SK-N-DZ (cell line): ENCODE measurements around the gene ANXA10.
"Not testable (repeated sequence)": the region's sequence is repeated elsewhere in the genome, so short reads cannot be mapped to it uniquely, and the experiment has no call there.

Source experiments
- DNase-seq: peaks from one replicate; pipeline ENCODE4 v3.0.0-alpha.2; 2015; ENCODE audit warnings: low spot score

The ANXA10 gene

DNA sequence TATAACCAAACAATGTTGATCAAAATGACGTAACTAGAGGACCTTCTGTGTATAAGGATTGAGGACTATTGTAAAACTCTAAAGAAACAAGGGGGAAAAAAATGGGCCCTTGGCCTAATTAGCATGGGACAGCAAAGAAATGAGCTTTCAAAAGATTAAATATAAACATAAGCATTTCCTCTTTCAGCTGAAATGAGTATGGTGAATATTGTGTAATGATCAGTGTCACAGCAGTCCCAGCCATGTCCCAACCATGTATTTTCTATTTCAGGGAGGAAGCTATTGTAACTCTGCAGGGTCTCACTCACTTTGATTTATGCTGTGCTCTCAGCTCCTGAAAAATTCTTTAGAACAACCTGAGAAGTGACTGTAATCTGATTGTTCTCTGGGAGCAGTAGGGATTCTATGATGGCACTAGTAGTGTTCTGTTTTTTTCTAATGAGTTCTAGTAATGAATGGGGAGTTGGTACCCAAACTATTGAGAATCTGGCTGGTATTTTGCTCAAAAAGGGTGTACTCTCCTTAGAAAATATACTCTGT lies 25.8 kb downstream of the ANXA10 start:
- DNase-seq, result no peak

DNA sequence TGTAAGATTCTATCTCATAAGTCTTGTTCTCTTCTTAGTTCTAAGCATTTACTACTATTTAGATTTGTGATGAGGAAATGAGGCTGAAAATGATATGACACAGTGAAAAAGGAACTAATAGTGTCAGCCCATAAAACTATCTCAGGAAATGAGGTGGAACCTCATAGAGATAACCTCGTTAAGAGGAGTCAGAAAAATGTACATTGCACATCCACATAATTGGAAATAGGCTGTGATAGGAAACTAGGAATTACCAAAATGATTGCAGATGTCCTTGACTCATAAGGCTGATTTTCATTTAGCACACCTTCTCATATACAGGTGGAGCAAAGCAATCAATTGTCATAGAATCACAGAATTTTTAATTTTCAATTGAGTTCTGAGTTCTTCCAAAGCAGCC lies 26.8 kb downstream of the ANXA10 start:
- no peak for DNase-seq

GRCh38 chr4:168119890-168120289 lies 27.6 kb downstream of the ANXA10 start:
- no peak for DNase-seq

DNA sequence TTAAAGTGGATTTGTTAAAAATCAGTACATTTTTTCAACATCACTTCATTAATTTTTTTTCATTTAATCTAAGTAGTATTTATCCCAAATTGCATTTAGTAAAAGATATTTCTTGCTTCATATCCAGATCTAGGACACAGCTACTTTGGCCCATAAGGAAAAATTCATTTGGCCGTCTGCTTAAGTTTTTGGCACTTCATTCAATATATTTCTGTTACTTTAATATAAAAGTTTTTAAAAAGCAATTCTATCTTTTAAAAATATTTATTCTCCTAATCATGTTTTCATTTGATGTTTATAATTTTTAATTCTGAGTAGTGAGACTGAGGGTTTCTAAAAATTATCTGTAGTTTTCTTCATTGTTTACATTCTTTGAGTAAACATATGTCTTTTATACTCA lies 28.5 kb downstream of the ANXA10 start:
- no peak for DNase-seq

GRCh38 chr4:168124008-168124641 lies 31.8 kb downstream of the ANXA10 start:
- DNase-seq, result no peak

GRCh38 chr4:168126952-168127351 lies 34.6 kb downstream of the ANXA10 start:
- DNase-seq, result no peak

DNA sequence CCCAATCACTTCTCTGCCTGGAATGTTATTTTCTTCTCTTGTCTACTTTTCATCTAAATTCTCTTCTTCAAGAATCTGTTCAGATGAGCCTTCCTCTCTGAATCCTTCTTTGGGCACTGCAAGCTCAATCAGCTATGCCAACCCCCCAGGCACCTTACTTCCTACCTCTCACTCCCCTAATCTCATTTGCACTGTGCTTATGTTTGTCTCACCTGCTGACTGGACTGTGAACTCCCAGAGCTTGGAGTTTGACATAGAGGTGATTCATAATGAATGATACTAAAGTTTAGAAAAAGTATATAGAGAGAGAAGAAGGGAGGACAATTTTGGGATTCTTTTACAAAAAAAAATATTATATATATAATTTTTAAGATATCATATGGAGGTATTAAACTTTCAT lies 36.3 kb downstream of the ANXA10 start:
- DNase-seq, result no peak

DNA sequence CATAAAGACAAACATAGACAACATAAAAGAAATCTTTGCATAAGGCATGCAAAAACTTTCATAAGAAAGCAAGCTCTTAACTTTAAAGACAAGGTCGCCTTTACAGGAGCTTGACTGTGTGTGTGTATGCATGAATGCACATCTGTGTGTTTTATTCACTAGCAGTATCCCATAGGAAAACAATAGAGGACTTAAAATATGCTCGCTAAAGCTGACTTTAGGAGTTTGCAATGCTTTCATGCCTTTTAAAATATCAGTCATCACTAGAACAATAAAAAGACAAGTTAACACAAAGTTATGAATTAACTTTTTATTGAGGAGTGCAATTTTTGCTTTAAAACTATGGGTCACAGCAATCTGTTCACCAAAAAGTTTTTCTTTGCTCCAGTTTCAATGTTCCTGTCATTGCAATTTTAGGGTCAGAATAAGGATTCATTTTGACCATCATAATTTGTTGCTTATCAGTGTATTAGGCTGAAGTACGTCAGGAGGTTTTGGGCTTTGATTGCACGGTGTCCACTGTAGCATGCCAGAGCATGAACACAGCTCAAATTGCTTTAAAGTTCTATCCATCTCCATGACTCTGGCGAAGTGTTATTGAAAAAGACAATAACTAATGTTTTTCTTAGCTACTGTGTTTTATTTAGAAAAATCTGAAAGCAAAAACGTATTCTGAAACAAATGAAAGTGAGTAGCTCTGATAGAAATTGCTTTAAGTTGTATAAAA lies 36.9 kb downstream of the ANXA10 start:
- DNase-seq, result no peak

DNA sequence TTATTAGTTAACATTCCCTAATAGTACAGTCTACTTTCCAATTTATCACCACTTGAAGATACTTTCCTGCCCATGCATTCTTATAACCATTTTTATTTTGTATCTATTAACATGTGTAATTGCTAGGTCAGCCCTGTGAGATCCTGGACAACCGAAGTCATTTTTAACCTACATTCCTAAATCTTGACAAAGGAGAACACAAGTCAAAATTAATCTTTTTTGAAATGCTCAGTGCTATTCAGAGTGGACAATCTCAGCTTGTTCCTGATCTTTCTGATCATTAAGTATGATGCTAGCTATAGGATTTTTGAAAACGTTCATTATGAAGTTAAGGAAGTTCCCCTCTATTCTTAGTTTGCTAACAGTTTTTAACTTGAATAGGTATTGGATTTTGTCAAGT lies 37.5 kb downstream of the ANXA10 start:
- no peak for DNase-seq

GRCh38 chr4:168131196-168131595 lies 38.9 kb downstream of the ANXA10 start:
- DNase-seq, result no peak

DNA sequence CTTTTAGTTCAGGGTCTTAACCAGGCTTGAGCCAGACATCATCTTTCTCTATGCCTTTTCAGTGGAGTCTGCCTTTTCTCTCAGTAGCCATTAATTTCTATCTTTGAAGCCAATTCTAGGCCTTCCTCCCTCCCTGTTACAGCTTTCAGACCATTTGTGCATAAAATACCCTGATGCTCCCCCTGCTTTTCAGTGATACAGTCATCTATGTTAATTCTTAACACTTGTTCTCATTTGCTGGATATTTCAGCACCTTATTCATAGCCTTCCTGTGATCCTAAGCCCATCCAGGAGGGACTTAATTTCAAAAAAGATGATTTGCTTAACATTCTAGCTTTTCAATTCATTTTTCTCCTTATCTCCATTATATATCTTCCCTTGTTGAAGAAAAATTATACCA lies 42.3 kb downstream of the ANXA10 start:
- no peak for DNase-seq

- not testable (repeated sequence) for DNase-seq
Observed at GRCh38 chr4:168135860-168136259, 43.5 kb downstream of the ANXA10 start.

- DNase-seq, result not testable (repeated sequence)
Observed at GRCh38 chr4:168137695-168138094, 45.4 kb downstream of the ANXA10 start.

- DNase-seq, result no peak
Observed at GRCh38 chr4:168138143-168138542, 45.8 kb downstream of the ANXA10 start.

DNA sequence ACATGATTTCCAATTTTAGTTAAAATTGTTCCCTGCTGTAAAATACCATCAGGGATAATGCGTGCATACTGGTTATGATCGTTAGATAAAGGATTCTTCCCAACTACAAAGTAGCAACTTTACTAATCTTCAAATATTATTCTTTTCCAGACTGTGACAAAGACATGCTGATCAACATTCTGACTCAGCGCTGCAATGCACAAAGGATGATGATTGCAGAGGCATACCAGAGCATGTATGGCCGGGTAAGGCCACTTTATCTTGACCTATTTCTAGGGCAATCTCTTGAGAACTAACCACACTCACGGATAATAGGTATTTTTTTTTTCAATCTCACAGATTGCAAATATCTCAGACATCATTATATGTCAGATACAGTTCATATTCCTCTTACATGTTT lies 47.0 kb downstream of the ANXA10 start:
- no peak for DNase-seq

- DNase-seq, result no peak
Observed at GRCh38 chr4:168141733-168142132, 49.4 kb downstream of the ANXA10 start.

DNA sequence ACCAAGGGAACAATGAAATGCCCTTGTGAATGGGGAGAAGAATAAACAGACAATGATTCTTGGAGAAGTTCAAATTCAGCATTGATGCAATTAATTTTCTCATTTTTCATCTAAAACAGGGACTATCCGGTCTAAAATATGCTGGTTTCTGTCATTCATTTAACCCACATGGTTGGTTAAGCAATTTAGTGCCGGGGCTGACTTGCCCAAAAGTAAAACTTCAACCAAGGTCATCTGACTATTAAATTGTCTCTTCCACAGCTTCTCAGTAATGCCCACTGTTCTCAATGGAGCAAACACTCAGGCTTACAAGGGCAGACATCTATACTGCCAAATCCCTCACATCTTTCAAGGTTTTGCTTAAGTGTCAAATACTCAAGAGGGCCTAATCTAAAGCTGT lies 51.3 kb downstream of the ANXA10 start:
- DNase-seq, result no peak

DNA sequence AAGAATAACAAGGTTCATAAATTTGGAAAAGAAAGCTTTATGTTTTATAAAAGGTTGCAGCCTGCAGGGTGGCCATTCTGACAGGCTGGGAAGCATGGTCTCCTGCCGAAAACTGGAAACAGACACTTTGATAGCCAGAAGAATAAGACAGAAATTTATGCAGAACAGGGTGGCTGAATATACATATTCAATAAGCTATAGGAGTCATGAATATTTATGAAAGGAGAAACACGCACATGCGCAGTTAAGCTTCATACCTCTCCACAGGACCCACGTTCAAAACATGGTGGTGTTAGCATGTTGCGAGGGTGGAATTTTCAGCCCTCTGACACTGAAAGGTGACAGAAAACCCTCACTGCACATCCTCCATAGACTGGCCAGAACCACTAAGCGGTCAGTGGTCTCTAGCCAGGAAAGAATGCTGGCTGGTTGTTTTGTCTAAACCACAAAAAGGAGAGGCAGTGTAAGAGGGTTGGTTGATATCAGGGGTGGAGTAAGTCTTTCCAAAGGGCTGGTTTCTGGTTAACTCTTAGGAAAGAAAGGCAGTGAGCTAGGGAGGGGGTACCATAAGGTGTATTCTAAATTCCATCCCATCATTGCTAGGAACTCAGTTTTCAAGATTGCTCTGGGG lies 58.2 kb downstream of the ANXA10 start:
- DNase-seq, result no peak

- no peak for DNase-seq
Observed at GRCh38 chr4:168151327-168151726, 59.0 kb downstream of the ANXA10 start.

- DNase-seq, result no peak
Observed at GRCh38 chr4:168152837-168153500, 60.6 kb downstream of the ANXA10 start.

- peak; percentile 28 for DNase-seq
Observed at GRCh38 chr4:168153596-168154440, 61.5 kb downstream of the ANXA10 start.
